Measurements from ENCODE around the gene PC.
A peak's percentile ranks its signal among the peaks of the same experiment; 100 is the strongest.

Gene PC

GRCh38 chr11:66870616-66871520 is 87.3 kb downstream of the PC start:
- peaks cover 5% of the 10 kb centered on the region for H3K4me1 ChIP-seq (ENCODE audit: control insufficient read depth, insufficient read depth, low read length, poor library complexity, severe bottlenecking)
- H3K27ac ChIP-seq (ENCODE audit: insufficient read depth, low read length, poor library complexity, severe bottlenecking): no peak overlapping the region
- no peaks in the 10 kb centered on the region for H3K27me3 ChIP-seq (replicated peaks; ENCODE audit: control insufficient read depth, insufficient read depth, low read length, poor library complexity, severe bottlenecking)
- H3K9me3 ChIP-seq (ENCODE audit: control insufficient read depth, low read length): no peaks in the 10 kb centered on the region
- no peaks in the 10 kb centered on the region for H3K36me3 ChIP-seq (ENCODE audit: control insufficient read depth, insufficient read depth, low read length)
- no peak overlapping the region for H3K4me3 ChIP-seq (ENCODE audit: insufficient read depth, low read depth, low read length, poor library complexity, severe bottlenecking)
- no peak for DNase-seq

- Histone ChIP-seq H3K4me1 (ENCODE audit: control insufficient read depth, insufficient read depth, low read length, poor library complexity, severe bottlenecking) (peaks cover 5% of the 10 kb centered on the region), H3K27ac (ENCODE audit: insufficient read depth, low read length, poor library complexity, severe bottlenecking) (no peak overlapping the region), H3K9me3 (ENCODE audit: control insufficient read depth, low read length) (no peaks in the 10 kb centered on the region), H3K36me3 (ENCODE audit: control insufficient read depth, insufficient read depth, low read length) (no peaks in the 10 kb centered on the region), H3K27me3 (replicated peaks; ENCODE audit: control insufficient read depth, insufficient read depth, low read length, poor library complexity, severe bottlenecking) (no peaks in the 10 kb centered on the region), H3K4me3 (ENCODE audit: insufficient read depth, low read depth, low read length, poor library complexity, severe bottlenecking) (no peak overlapping the region)
- no peak for DNase-seq
Measured at GRCh38 chr11:66870131-66870530, 88.1 kb downstream of the PC start.

GRCh38 chr11:66869567-66869870 is 88.7 kb downstream of the PC start:
- Histone ChIP-seq H3K9me3 (ENCODE audit: control insufficient read depth, low read length) (no peaks in the 10 kb centered on the region), H3K4me1 (ENCODE audit: control insufficient read depth, insufficient read depth, low read length, poor library complexity, severe bottlenecking) (peaks cover 5% of the 10 kb centered on the region), H3K27ac (ENCODE audit: insufficient read depth, low read length, poor library complexity, severe bottlenecking) (no peak overlapping the region), H3K4me3 (ENCODE audit: insufficient read depth, low read depth, low read length, poor library complexity, severe bottlenecking) (no peak overlapping the region), H3K36me3 (ENCODE audit: control insufficient read depth, insufficient read depth, low read length) (no peaks in the 10 kb centered on the region), H3K27me3 (replicated peaks; ENCODE audit: control insufficient read depth, insufficient read depth, low read length, poor library complexity, severe bottlenecking) (no peaks in the 10 kb centered on the region)
- no peak for DNase-seq

- no peak overlapping the region for H3K4me3 ChIP-seq (ENCODE audit: insufficient read depth, low read depth, low read length, poor library complexity, severe bottlenecking)
- peaks cover 5% of the 10 kb centered on the region for H3K4me1 ChIP-seq (ENCODE audit: control insufficient read depth, insufficient read depth, low read length, poor library complexity, severe bottlenecking)
- no peak overlapping the region for H3K27ac ChIP-seq (ENCODE audit: insufficient read depth, low read length, poor library complexity, severe bottlenecking)
- no peaks in the 10 kb centered on the region for H3K36me3 ChIP-seq (ENCODE audit: control insufficient read depth, insufficient read depth, low read length)
- H3K9me3 ChIP-seq (ENCODE audit: control insufficient read depth, low read length): no peaks in the 10 kb centered on the region
- H3K27me3 ChIP-seq (replicated peaks; ENCODE audit: control insufficient read depth, insufficient read depth, low read length, poor library complexity, severe bottlenecking): no peaks in the 10 kb centered on the region
- peak; percentile 50 to 63 (median 55) for DNase-seq
Measured at GRCh38 chr11:66868726-66869566, 89.2 kb downstream of the PC start.

- DNase-seq: no peak
- H3K4me1 ChIP-seq (ENCODE audit: control insufficient read depth, insufficient read depth, low read length, poor library complexity, severe bottlenecking): peaks cover 5% of the 10 kb centered on the region
- H3K27ac ChIP-seq (ENCODE audit: insufficient read depth, low read length, poor library complexity, severe bottlenecking): no peak overlapping the region
- no peak overlapping the region for H3K4me3 ChIP-seq (ENCODE audit: insufficient read depth, low read depth, low read length, poor library complexity, severe bottlenecking)
- H3K27me3 ChIP-seq (replicated peaks; ENCODE audit: control insufficient read depth, insufficient read depth, low read length, poor library complexity, severe bottlenecking): no peaks in the 10 kb centered on the region
- no peaks in the 10 kb centered on the region for H3K9me3 ChIP-seq (ENCODE audit: control insufficient read depth, low read length)
- H3K36me3 ChIP-seq (ENCODE audit: control insufficient read depth, insufficient read depth, low read length): no peaks in the 10 kb centered on the region
Measured at GRCh38 chr11:66868082-66868725, 90.0 kb downstream of the PC start.

- Histone ChIP-seq H3K9me3 (ENCODE audit: control insufficient read depth, low read length) (no peaks in the 10 kb centered on the region), H3K27ac (ENCODE audit: insufficient read depth, low read length, poor library complexity, severe bottlenecking) (no peak overlapping the region), H3K4me1 (ENCODE audit: control insufficient read depth, insufficient read depth, low read length, poor library complexity, severe bottlenecking) (peaks cover 5% of the 10 kb centered on the region), H3K4me3 (ENCODE audit: insufficient read depth, low read depth, low read length, poor library complexity, severe bottlenecking) (no peak overlapping the region), H3K36me3 (ENCODE audit: control insufficient read depth, insufficient read depth, low read length) (no peaks in the 10 kb centered on the region), H3K27me3 (replicated peaks; ENCODE audit: control insufficient read depth, insufficient read depth, low read length, poor library complexity, severe bottlenecking) (no peaks in the 10 kb centered on the region)
- no peak for DNase-seq
Measured at GRCh38 chr11:66867425-66868040, 90.7 kb downstream of the PC start.

GRCh38 chr11:66866511-66866986 is 91.6 kb downstream of the PC start:
- H3K9me3 ChIP-seq (ENCODE audit: control insufficient read depth, low read length): no peaks in the 10 kb centered on the region
- peaks cover 5% of the 10 kb centered on the region for H3K4me1 ChIP-seq (ENCODE audit: control insufficient read depth, insufficient read depth, low read length, poor library complexity, severe bottlenecking)
- no peaks in the 10 kb centered on the region for H3K27me3 ChIP-seq (replicated peaks; ENCODE audit: control insufficient read depth, insufficient read depth, low read length, poor library complexity, severe bottlenecking)
- no peaks in the 10 kb centered on the region for H3K36me3 ChIP-seq (ENCODE audit: control insufficient read depth, insufficient read depth, low read length)
- H3K4me3 ChIP-seq (ENCODE audit: insufficient read depth, low read depth, low read length, poor library complexity, severe bottlenecking): no peak overlapping the region
- no peak for DNase-seq
- H3K27ac ChIP-seq (ENCODE audit: insufficient read depth, low read length, poor library complexity, severe bottlenecking): no peak overlapping the region

- Histone ChIP-seq H3K36me3 (ENCODE audit: control insufficient read depth, insufficient read depth, low read length) (no peaks in the 10 kb centered on the region), H3K27me3 (replicated peaks; ENCODE audit: control insufficient read depth, insufficient read depth, low read length, poor library complexity, severe bottlenecking) (no peaks in the 10 kb centered on the region), H3K4me1 (ENCODE audit: control insufficient read depth, insufficient read depth, low read length, poor library complexity, severe bottlenecking) (peaks cover 5% of the 10 kb centered on the region), H3K27ac (ENCODE audit: insufficient read depth, low read length, poor library complexity, severe bottlenecking) (no peak overlapping the region), H3K9me3 (ENCODE audit: control insufficient read depth, low read length) (no peaks in the 10 kb centered on the region), H3K4me3 (ENCODE audit: insufficient read depth, low read depth, low read length, poor library complexity, severe bottlenecking) (no peak overlapping the region)
- no peak for DNase-seq
Measured at GRCh38 chr11:66866007-66866406, 92.2 kb downstream of the PC start.

GRCh38 chr11:66864924-66865697 is 93.1 kb downstream of the PC start:
- Histone ChIP-seq H3K4me1 (ENCODE audit: control insufficient read depth, insufficient read depth, low read length, poor library complexity, severe bottlenecking) (peaks cover 5% of the 10 kb centered on the region), H3K36me3 (ENCODE audit: control insufficient read depth, insufficient read depth, low read length) (no peaks in the 10 kb centered on the region), H3K4me3 (ENCODE audit: insufficient read depth, low read depth, low read length, poor library complexity, severe bottlenecking) (no peak overlapping the region), H3K9me3 (ENCODE audit: control insufficient read depth, low read length) (no peaks in the 10 kb centered on the region), H3K27ac (ENCODE audit: insufficient read depth, low read length, poor library complexity, severe bottlenecking) (no peak overlapping the region), H3K27me3 (replicated peaks; ENCODE audit: control insufficient read depth, insufficient read depth, low read length, poor library complexity, severe bottlenecking) (no peaks in the 10 kb centered on the region)
- no peak for DNase-seq

All from effector memory CD4-positive, alpha-beta T cell (primary cell).